HEK293T (cell line): ENCODE data around the gene DERL3.

ENCODE experiments used
- ARNT ChIP-seq: fragments of 450-650 bp; IDR thresholded peaks from 2 replicates; pipeline ENCODE4 v1.6.1; 2017; ENCODE audit warnings: mild to moderate bottlenecking
- BHLHE40 ChIP-seq: fragments of 450-650 bp; IDR thresholded peaks from 2 replicates; pipeline ENCODE4 v1.6.1; 2016; ENCODE audit warnings: mild to moderate bottlenecking, moderate library complexity, borderline replicate concordance
- ELF4 ChIP-seq: fragments of 450-650 bp; IDR thresholded peaks from 2 replicates; pipeline ENCODE4 v1.6.1; 2017; ENCODE audit warnings: antibody characterized with exemption
- FOXA1 ChIP-seq: fragments of 450-650 bp; IDR thresholded peaks from 2 replicates; pipeline ENCODE4 v1.6.1; 2016; ENCODE audit warnings: mild to moderate bottlenecking
- FOXM1 ChIP-seq: fragments of 450-650 bp; IDR thresholded peaks from 2 replicates; pipeline ENCODE4 v1.6.1; 2017; ENCODE audit warnings: mild to moderate bottlenecking, borderline replicate concordance
- SP1 ChIP-seq: fragments of 450-650 bp; IDR thresholded peaks from 2 replicates; pipeline ENCODE4 v1.6.1; 2017
- TARDBP ChIP-seq: fragments of 450-650 bp; IDR thresholded peaks from 2 replicates; pipeline ENCODE4 v1.6.1; 2016
- ZNF384 ChIP-seq: fragments of 450-650 bp; IDR thresholded peaks from 2 replicates; pipeline ENCODE4 v1.6.1; 2016

DNA sequence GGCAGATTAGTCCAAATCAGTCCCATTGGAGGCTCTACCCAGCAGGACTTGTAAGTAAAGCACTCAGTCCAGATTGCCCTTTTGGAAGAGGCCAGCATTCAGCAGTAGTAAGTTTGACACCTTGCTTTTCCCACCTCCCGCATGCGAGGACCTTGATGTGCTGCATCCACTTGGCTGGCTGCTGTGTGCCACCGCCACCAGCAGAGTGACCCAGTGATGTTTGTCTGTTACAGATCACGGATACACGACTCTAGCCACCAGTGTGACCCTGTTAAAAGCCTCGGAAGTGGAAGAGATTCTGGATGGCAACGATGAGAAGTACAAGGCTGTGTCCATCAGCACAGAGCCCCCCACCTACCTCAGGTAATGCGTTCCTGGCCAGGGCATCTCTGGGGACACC is 45.5 kb downstream of the DERL3 start:
- no peak for TF ChIP-seq ELF4
- TF ChIP-seq ARNT: no peak
- TF ChIP-seq ZNF384: no peak
- no peak for TF ChIP-seq FOXM1
- no peak for TF ChIP-seq FOXA1
- TF ChIP-seq BHLHE40: no peak
- no peak for TF ChIP-seq SP1
- no peak for TF ChIP-seq TARDBP
